Effector memory CD8-positive, alpha-beta T cell (primary cell): Measurements from ENCODE around the gene ANO1.

Experiments
- ATAC-seq: fragments of 150-1000 bp; cut with Tn5 transposase; replicated peaks from 2 replicates; pipeline ENCODE4 v1.10.0; 2021; ENCODE audit warnings: mild to moderate bottlenecking, moderate library complexity
- DNase-seq, 3 experiments: peaks; one replicate each; pipeline ENCODE4 v3.0.0; 2021
- H3K27ac Mint-ChIP-seq, 2 donors: one replicate each; pipeline ENCODE4 v1.8.0; 2022; ENCODE audit warnings: mild to moderate bottlenecking in 2 of 2, mixed read lengths in 2 of 2, moderate library complexity in 2 of 2
- H3K27me3 Mint-ChIP-seq, 2 donors: one replicate each; pipeline ENCODE4 v1.8.0; 2022; ENCODE audit warnings: mixed read lengths in 2 of 2
- H3K36me3 Mint-ChIP-seq: one replicate; pipeline ENCODE4 v1.8.0; 2022; ENCODE audit warnings: mild to moderate bottlenecking, moderate library complexity, mixed read lengths; ENCODE audit not compliant: insufficient read depth
- H3K4me1 Mint-ChIP-seq, 2 donors: one replicate each; pipeline ENCODE4 v1.8.0; 2022; ENCODE audit warnings: low read depth in 2 of 2, mixed read lengths in 2 of 2
- H3K4me3 Mint-ChIP-seq, 2 donors: one replicate each; pipeline ENCODE4 v1.8.0; 2022; ENCODE audit warnings: mild to moderate bottlenecking in 2 of 2, mixed read lengths in 2 of 2, moderate library complexity in 2 of 2
- H3K9me3 Mint-ChIP-seq, 2 donors: one replicate each; pipeline ENCODE4 v1.8.0; 2022; ENCODE audit warnings: mixed read lengths in 2 of 2

Gene ANO1

GRCh38 chr11:70061734-70062133 is 16.4 kb upstream of the ANO1 start:
- DNase-seq (no peak), ATAC-seq (no peak)
- no peaks in the 10 kb centered on the region for H3K4me1 Mint-ChIP-seq
- no peak overlapping the region for H3K27ac Mint-ChIP-seq
- H3K27me3 Mint-ChIP-seq: peaks cover 40 to 46% of the 10 kb centered on the region in 2 donors
- no peaks in the 10 kb centered on the region for H3K9me3 Mint-ChIP-seq
- H3K36me3 Mint-ChIP-seq: no peaks in the 10 kb centered on the region
- no peak overlapping the region for H3K4me3 Mint-ChIP-seq

- no peak for ATAC-seq
- H3K9me3 Mint-ChIP-seq: no peaks in the 10 kb centered on the region
- no peaks in the 10 kb centered on the region for H3K4me1 Mint-ChIP-seq
- peaks cover 34 to 41% of the 10 kb centered on the region in 2 donors for H3K27me3 Mint-ChIP-seq
- DNase-seq: no peak
- no peak overlapping the region for H3K4me3 Mint-ChIP-seq
- H3K36me3 Mint-ChIP-seq: no peaks in the 10 kb centered on the region
- H3K27ac Mint-ChIP-seq: no peak overlapping the region
Observed at GRCh38 chr11:70063121-70063520, 15.0 kb upstream of the ANO1 start.

GRCh38 chr11:70063555-70063954 is 14.6 kb upstream of the ANO1 start:
- no peak overlapping the region for H3K27ac Mint-ChIP-seq
- peaks cover 37 to 43% of the 10 kb centered on the region in 2 donors for H3K27me3 Mint-ChIP-seq
- no peak overlapping the region for H3K4me3 Mint-ChIP-seq
- no peaks in the 10 kb centered on the region for H3K9me3 Mint-ChIP-seq
- no peaks in the 10 kb centered on the region for H3K36me3 Mint-ChIP-seq
- H3K4me1 Mint-ChIP-seq: no peaks in the 10 kb centered on the region
- DNase-seq: no peak
- ATAC-seq: no peak

GRCh38 chr11:70064008-70064725 is 13.9 kb upstream of the ANO1 start:
- no peak for DNase-seq
- no peak for ATAC-seq
- no peak overlapping the region for H3K27ac Mint-ChIP-seq
- H3K9me3 Mint-ChIP-seq: no peaks in the 10 kb centered on the region
- H3K4me1 Mint-ChIP-seq: no peaks in the 10 kb centered on the region
- H3K4me3 Mint-ChIP-seq: no peak overlapping the region
- H3K36me3 Mint-ChIP-seq: no peaks in the 10 kb centered on the region
- H3K27me3 Mint-ChIP-seq: peaks cover 41 to 49% of the 10 kb centered on the region in 2 donors

GRCh38 chr11:70064726-70065317 is 13.3 kb upstream of the ANO1 start:
- Mint-ChIP-seq H3K27me3 (peaks cover 48 to 55% of the 10 kb centered on the region in 2 donors), H3K36me3 (no peaks in the 10 kb centered on the region), H3K27ac (no peak overlapping the region), H3K9me3 (no peaks in the 10 kb centered on the region), H3K4me3 (no peak overlapping the region), H3K4me1 (no peaks in the 10 kb centered on the region)
- ATAC-seq: no peak
- DNase-seq: no peak

GRCh38 chr11:70065318-70066135 is 12.6 kb upstream of the ANO1 start:
- H3K4me1 Mint-ChIP-seq: no peaks in the 10 kb centered on the region
- ATAC-seq: no peak
- no peak for DNase-seq
- peaks cover 55 to 62% of the 10 kb centered on the region in 2 donors for H3K27me3 Mint-ChIP-seq
- no peak overlapping the region for H3K27ac Mint-ChIP-seq
- no peaks in the 10 kb centered on the region for H3K36me3 Mint-ChIP-seq
- H3K9me3 Mint-ChIP-seq: no peaks in the 10 kb centered on the region
- no peak overlapping the region for H3K4me3 Mint-ChIP-seq

GRCh38 chr11:70066136-70066520 is 12.0 kb upstream of the ANO1 start:
- ATAC-seq (no peak), DNase-seq (no peak)
- H3K36me3 Mint-ChIP-seq: no peaks in the 10 kb centered on the region
- no peaks in the 10 kb centered on the region for H3K4me1 Mint-ChIP-seq
- H3K27ac Mint-ChIP-seq: no peak overlapping the region
- H3K4me3 Mint-ChIP-seq: no peak overlapping the region
- H3K9me3 Mint-ChIP-seq: no peaks in the 10 kb centered on the region
- H3K27me3 Mint-ChIP-seq: peaks cover 61 to 68% of the 10 kb centered on the region in 2 donors

GRCh38 chr11:70066628-70067027 is 11.5 kb upstream of the ANO1 start:
- Mint-ChIP-seq H3K4me3 (no peak overlapping the region), H3K4me1 (no peaks in the 10 kb centered on the region), H3K27ac (no peak overlapping the region), H3K9me3 (no peaks in the 10 kb centered on the region), H3K27me3 (peaks cover 63 to 73% of the 10 kb centered on the region in 2 donors), H3K36me3 (no peaks in the 10 kb centered on the region)
- no peak for DNase-seq
- no peak for ATAC-seq

GRCh38 chr11:70067036-70067435 is 11.1 kb upstream of the ANO1 start:
- Mint-ChIP-seq H3K27ac (no peak overlapping the region), H3K27me3 (peaks cover 67 to 77% of the 10 kb centered on the region in 2 donors), H3K4me3 (no peak overlapping the region), H3K4me1 (no peaks in the 10 kb centered on the region), H3K9me3 (no peaks in the 10 kb centered on the region), H3K36me3 (no peaks in the 10 kb centered on the region)
- ATAC-seq (no peak), DNase-seq (no peak)

GRCh38 chr11:70067591-70068341 is 10.4 kb upstream of the ANO1 start:
- Mint-ChIP-seq H3K4me1 (no peaks in the 10 kb centered on the region), H3K27ac (no peak overlapping the region), H3K36me3 (no peaks in the 10 kb centered on the region), H3K9me3 (no peaks in the 10 kb centered on the region), H3K4me3 (no peak overlapping the region), H3K27me3 (peaks cover 75 to 85% of the 10 kb centered on the region in 2 donors)
- no peak for ATAC-seq
- no peak for DNase-seq

GRCh38 chr11:70068345-70068744 is 9.8 kb upstream of the ANO1 start:
- no peak for ATAC-seq
- Mint-ChIP-seq H3K36me3 (no peaks in the 10 kb centered on the region), H3K27ac (no peak overlapping the region), H3K9me3 (no peaks in the 10 kb centered on the region), H3K27me3 (peaks cover 80 to 91% of the 10 kb centered on the region in 2 donors), H3K4me1 (no peaks in the 10 kb centered on the region), H3K4me3 (no peak overlapping the region)
- DNase-seq: no peak

GRCh38 chr11:70068950-70069349 is 9.2 kb upstream of the ANO1 start:
- Mint-ChIP-seq H3K4me3 (no peak overlapping the region), H3K4me1 (peaks cover 0 to 2% of the 10 kb centered on the region in 2 donors), H3K36me3 (no peaks in the 10 kb centered on the region), H3K27me3 (peaks cover 82 to 91% of the 10 kb centered on the region in 2 donors), H3K9me3 (no peaks in the 10 kb centered on the region), H3K27ac (no peak overlapping the region)
- ATAC-seq (no peak), DNase-seq (no peak)

GRCh38 chr11:70070706-70071105 is 7.4 kb upstream of the ANO1 start:
- DNase-seq (no peak), ATAC-seq (no peak)
- Mint-ChIP-seq H3K36me3 (no peaks in the 10 kb centered on the region), H3K9me3 (no peaks in the 10 kb centered on the region), H3K4me3 (no peak overlapping the region), H3K4me1 (peaks cover 0 to 4% of the 10 kb centered on the region in 2 donors), H3K27ac (no peak overlapping the region), H3K27me3 (peaks cover 83 to 91% of the 10 kb centered on the region in 2 donors)
